ENCODE results near the gene EBP.

DNA sequence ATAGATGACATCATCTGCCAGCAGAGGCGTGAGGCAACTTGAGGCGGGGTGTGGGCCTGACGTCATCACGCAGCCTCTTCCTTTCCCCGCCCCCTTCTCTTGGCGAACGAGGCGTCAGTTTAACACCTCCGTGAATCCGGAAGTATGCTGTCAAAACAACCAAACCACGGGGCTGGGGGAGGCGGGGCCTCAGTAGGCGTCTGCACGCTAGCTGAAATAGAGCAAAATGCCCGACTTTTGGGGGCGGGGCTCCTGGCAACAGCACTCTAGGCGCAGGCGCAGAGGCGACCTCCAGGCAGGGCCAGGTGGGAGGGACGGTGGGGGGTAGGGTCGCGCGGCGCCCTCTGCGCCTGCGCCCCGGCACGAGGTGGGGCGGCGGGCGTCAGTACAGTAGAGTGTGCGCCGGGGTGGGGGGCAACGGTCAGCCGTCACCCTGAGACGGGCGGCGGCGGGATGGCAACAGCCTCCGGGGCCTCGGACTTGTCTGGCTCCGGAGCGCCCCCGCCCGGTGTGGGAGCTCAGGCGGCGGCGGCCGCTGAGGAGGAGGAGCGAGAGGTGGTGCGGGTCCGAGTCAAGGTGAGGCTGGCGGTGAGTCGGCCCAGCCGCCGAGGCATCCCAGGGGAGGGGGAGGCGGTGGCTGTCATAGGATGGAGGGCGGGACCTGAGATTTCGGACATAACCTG is 17.9 kb downstream of the EBP start, which contains the start of gene TBC1D25:
- TF ChIP-seq, protein P1, sequence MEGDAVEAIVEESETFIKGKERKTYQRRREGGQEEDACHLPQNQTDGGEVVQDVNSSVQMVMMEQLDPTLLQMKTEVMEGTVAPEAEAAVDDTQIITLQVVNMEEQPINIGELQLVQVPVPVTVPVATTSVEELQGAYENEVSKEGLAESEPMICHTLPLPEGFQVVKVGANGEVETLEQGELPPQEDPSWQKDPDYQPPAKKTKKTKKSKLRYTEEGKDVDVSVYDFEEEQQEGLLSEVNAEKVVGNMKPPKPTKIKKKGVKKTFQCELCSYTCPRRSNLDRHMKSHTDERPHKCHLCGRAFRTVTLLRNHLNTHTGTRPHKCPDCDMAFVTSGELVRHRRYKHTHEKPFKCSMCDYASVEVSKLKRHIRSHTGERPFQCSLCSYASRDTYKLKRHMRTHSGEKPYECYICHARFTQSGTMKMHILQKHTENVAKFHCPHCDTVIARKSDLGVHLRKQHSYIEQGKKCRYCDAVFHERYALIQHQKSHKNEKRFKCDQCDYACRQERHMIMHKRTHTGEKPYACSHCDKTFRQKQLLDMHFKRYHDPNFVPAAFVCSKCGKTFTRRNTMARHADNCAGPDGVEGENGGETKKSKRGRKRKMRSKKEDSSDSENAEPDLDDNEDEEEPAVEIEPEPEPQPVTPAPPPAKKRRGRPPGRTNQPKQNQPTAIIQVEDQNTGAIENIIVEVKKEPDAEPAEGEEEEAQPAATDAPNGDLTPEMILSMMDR (IDR thresholded peaks at IDR 0.05 in 8 of 11, conservative IDR thresholded peaks at IDR 0.05 in 3 of 11), result peak in 10 of 11 experiments; percentile 14 to 69 (median 42)
- no peak for TF ChIP-seq POLR2A (IDR thresholded peaks at IDR 0.05)

Data from spleen (tissue), 7 donors.